Fibroblast of peridontal ligament (primary cell): Measurements from ENCODE around the gene SPATA2L.
"Not testable (repeated sequence)": the region's sequence is repeated elsewhere in the genome, so short reads cannot be mapped to it uniquely, and the experiment has no call there.

Source experiments
- DNase-seq: peaks from one replicate; pipeline ENCODE4 v3.0.0-alpha.2; 2010; ENCODE audit errors: extremely low read depth

SPATA2L gene

GRCh38 chr16:89706518-89707260, 5.2 kb upstream of the SPATA2L start:
- DNase-seq: no peak

- DNase-seq: no peak
Observed at GRCh38 chr16:89705006-89705405, 3.5 kb upstream of the SPATA2L start.

GRCh38 chr16:89704281-89704680, 2.8 kb upstream of the SPATA2L start:
- no peak for DNase-seq

GRCh38 chr16:89700649-89701424, 668 bp downstream of the SPATA2L start:
- DNase-seq: no peak

GRCh38 chr16:89700100-89700648, 1.3 kb downstream of the SPATA2L start:
- peak; percentile 90 for DNase-seq

- DNase-seq: not testable (repeated sequence)
Observed at GRCh38 chr16:89699629-89700099, 1.8 kb downstream of the SPATA2L start.

GRCh38 chr16:89698717-89699116, 2.8 kb downstream of the SPATA2L start:
- not testable (repeated sequence) for DNase-seq

- DNase-seq: no peak
Observed at GRCh38 chr16:89697616-89698331, 3.7 kb downstream of the SPATA2L start.

- DNase-seq: no peak
Observed at GRCh38 chr16:89697161-89697615, 4.3 kb downstream of the SPATA2L start.

GRCh38 chr16:89696670-89697128, 4.8 kb downstream of the SPATA2L start:
- no peak for DNase-seq

GRCh38 chr16:89695875-89696669, 5.4 kb downstream of the SPATA2L start:
- DNase-seq: no peak

- no peak for DNase-seq
Observed at GRCh38 chr16:89695086-89695874, 6.2 kb downstream of the SPATA2L start.

- not testable (repeated sequence) for DNase-seq
Observed at GRCh38 chr16:89694784-89695085, 6.8 kb downstream of the SPATA2L start.

GRCh38 chr16:89693931-89694783, 7.3 kb downstream of the SPATA2L start:
- DNase-seq: no peak

GRCh38 chr16:89693289-89693731, 8.2 kb downstream of the SPATA2L start:
- DNase-seq: no peak

- DNase-seq: no peak
Observed at GRCh38 chr16:89691986-89692569, 9.4 kb downstream of the SPATA2L start.

GRCh38 chr16:89691231-89691985, 10.1 kb downstream of the SPATA2L start:
- DNase-seq: no peak

- no peak for DNase-seq
Observed at GRCh38 chr16:89690392-89690901, 11.1 kb downstream of the SPATA2L start.
